Fibroblast of skin of right quadriceps (primary cell): ENCODE measurements around the gene PSEN1.

Source experiments
- DNase-seq: peaks from one replicate; pipeline ENCODE4 v3.0.0-alpha.2; 2013

Gene PSEN1

DNA sequence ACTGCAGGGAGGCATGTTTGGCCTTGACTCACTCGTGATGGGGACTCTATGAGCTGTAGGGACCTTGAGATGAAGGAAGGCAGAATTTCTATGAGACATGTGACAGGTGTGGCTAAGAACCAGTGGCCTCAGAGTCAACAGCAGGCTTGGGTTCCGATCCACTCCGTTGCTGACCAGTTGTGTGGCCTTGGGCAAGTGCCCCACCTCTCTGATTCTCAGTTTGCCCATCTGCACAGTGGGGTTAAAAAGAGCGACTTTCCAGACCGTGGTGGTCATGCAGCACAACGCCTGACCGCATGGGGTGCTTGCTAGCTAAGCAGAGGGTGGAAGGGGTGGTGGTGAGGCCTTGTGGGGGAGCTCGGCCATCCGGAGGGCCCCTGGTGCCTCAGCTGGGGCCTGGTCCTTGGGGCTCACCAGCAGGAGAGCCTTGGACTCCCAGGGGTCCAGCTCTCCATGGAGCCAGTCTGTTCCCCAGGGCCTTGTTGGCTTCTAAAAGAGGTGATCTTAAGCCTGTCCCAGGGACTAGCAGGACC is 119.5 kb downstream of the PSEN1 start:
- no peak for DNase-seq

GRCh38 chr14:73258076-73258475 is 121.8 kb downstream of the PSEN1 start:
- no peak for DNase-seq

DNA sequence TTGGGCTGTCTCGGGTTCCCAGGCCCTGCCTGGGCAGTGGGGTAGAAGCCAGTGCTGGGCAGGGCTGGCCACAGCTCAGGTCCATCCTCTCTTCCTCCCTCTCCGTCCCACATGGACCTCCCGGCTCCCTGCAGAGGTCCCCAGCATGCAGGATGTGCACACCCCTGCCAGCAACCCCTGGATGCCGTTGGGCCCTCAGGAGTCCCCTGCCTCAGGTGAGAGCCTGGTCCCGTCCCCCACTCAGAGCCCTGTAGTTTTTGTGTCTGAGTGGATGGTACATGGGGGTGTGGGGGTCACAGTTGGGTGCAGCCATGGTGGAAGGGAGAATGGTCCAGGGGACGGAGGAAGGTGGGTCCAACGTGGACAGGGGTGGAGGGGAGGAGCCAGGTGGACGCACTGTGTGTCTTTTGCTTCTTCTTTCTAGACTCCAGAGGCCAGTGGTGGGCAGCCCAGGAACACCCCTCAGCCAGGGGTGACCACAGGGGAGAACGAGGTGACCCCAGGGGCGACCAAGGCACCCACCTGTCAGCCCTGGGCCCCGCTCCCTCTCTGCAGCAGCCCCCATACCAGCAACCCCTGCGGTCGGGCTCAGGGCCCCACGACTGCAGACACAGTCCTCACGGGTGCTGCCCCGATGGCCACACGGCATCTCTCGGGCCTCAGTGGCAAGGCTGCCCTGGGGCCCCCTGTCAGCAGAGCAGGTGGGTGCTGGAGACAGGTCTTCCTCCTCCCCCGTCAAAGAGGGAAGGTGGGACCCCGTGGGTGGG is 122.7 kb downstream of the PSEN1 start:
- no peak for DNase-seq

GRCh38 chr14:73259837-73260236 is 123.5 kb downstream of the PSEN1 start:
- no peak for DNase-seq

- DNase-seq = no peak
Measured at GRCh38 chr14:73260574-73260973, 124.3 kb downstream of the PSEN1 start.

- no peak for DNase-seq
Measured at GRCh38 chr14:73261075-73261474, 124.8 kb downstream of the PSEN1 start.

GRCh38 chr14:73261520-73262426 is 125.5 kb downstream of the PSEN1 start:
- no peak for DNase-seq

DNA sequence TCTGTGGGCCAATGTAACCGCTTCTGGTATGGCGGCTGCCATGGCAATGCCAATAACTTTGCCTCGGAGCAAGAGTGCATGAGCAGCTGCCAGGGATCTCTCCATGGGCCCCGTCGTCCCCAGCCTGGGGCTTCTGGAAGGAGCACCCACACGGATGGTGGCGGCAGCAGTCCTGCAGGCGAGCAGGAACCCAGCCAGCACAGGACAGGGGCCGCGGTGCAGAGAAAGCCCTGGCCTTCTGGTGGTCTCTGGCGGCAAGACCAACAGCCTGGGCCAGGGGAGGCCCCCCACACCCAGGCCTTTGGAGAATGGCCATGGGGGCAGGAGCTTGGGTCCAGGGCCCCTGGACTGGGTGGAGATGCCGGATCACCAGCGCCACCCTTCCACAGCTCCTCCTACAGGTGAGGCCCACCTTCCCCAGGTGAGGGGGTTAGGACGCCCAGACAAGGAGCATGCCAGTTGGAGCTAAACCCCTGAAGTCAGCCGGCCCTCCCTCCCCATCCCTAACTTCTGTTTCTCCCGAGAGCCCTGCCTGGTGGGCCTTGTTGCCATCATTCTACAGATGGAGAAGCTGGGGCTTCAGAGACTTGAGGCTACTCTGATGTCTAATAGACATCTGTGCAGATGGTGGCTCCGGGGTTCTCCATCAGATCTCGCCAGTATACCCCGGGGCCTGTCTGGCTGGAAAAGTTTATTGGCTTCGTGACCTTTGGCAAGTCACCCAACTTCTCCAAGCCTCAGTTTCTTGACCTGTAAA is 126.3 kb downstream of the PSEN1 start:
- no peak for DNase-seq

- DNase-seq = no peak
Measured at GRCh38 chr14:73263606-73264005, 127.3 kb downstream of the PSEN1 start.

DNA sequence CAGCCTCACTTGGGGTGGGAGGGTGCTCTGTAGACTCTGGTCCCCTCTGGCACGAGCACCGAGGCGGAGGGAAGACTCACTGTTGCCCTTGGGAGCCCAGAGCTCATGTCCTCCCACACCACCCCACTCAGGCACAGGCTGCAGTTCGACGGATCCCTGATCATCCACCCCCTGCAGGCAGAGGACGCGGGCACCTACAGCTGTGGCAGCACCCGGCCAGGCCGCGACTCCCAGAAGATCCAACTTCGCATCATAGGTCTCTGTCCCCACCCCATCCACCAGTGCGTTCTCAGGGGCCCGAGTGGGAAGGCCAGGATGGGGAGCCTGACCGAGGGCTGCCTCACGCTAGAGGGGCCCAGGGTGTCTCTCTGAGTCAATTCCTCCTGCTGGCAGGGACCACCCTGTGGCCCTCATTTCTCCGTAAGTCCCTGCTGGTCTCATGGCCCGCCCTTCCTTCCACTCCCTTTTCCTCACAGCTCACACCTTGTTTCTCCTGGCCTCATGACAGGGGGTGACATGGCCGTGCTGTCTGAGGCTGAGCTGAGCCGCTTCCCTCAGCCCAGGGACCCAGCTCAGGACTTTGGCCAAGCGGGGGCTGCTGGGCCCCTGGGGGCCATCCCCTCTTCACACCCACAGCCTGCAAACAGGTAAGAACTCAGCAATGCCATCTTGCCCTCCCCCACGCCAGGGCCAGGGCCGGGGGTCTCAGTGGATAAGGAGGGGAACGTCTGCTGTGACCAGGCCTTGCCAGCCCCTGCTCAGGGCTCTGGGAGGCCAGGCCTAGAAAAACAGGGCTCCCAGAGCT is 128.0 kb downstream of the PSEN1 start:
- no peak for DNase-seq

DNA sequence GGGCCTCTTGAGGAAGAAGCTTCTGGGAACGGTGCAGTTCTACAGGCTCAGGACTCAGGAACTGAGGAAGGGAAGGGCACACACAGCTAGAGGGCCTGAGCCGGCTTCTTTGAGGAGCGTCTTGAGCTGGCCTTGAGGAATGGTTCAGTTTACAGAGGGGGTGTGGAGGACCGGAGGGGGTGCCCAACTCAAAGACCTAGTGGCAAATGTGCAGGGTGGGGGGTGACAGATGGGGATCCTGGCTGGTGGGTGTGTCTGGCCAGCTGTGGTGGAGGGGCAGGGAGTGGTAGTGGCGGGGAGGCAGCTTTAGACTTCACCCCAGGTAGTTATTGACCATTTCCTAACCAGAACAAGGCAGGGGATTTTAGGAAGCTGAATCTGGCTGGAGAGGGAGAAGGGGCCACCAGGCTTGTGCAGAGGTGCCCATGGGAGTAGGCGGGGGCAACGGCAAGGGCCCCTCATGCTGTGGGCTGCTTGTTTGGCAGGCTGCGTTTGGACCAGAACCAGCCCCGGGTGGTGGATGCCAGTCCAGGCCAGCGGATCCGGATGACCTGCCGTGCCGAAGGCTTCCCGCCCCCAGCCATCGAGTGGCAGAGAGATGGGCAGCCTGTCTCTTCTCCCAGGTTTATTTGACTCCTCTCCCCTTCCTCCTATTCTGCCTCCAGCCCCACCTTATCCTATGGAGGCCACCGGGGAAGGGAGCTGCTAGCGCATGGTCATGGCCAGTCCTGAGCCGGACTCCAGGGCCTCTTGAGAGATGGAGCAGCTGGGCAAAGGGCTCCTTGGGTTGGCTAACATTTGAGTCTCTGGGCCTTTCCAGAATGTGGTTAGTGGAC is 128.8 kb downstream of the PSEN1 start:
- no peak for DNase-seq

- DNase-seq = no peak
Measured at GRCh38 chr14:73265721-73266046, 129.4 kb downstream of the PSEN1 start.

- no peak for DNase-seq
Measured at GRCh38 chr14:73266317-73266716, 130.0 kb downstream of the PSEN1 start.

GRCh38 chr14:73267474-73267873 is 131.2 kb downstream of the PSEN1 start:
- DNase-seq = no peak

GRCh38 chr14:73269729-73270531 is 133.6 kb downstream of the PSEN1 start:
- peak; percentile 19 for DNase-seq

GRCh38 chr14:73272393-73272792 is 136.1 kb downstream of the PSEN1 start:
- no peak for DNase-seq
